ENCODE data around the gene USH2A. TPM values are rescaled to one million over a fixed set of nuclear protein-coding genes. Genes with fewer than 3 reads are reported as not detected.

Gene USH2A
- total RNA-seq, 1 donor from 2014 or later: not detected

DNA sequence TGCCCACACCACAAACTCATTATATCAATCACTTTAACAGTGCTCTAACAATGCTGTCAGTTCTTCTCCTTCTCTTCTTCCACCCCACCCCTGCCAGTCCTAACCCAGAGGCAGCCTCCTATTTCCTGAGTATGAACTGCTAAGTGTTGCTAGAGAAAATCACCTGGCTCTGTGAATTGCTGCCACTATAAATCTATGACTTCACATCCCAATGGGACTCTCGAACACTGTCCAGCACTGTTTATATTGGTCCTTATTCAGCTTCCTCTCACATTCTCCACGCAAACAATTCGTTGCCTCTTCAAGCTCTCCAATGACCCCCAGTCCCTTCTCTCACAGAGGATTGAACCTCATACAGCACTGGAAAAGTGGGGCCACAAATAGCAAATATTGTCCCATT lies 27.0 kb upstream of the USH2A start:
- TF ChIP-seq, protein P1, sequence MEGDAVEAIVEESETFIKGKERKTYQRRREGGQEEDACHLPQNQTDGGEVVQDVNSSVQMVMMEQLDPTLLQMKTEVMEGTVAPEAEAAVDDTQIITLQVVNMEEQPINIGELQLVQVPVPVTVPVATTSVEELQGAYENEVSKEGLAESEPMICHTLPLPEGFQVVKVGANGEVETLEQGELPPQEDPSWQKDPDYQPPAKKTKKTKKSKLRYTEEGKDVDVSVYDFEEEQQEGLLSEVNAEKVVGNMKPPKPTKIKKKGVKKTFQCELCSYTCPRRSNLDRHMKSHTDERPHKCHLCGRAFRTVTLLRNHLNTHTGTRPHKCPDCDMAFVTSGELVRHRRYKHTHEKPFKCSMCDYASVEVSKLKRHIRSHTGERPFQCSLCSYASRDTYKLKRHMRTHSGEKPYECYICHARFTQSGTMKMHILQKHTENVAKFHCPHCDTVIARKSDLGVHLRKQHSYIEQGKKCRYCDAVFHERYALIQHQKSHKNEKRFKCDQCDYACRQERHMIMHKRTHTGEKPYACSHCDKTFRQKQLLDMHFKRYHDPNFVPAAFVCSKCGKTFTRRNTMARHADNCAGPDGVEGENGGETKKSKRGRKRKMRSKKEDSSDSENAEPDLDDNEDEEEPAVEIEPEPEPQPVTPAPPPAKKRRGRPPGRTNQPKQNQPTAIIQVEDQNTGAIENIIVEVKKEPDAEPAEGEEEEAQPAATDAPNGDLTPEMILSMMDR (IDR thresholded peaks at IDR 0.05): no peak
- ATAC-seq: no peak
- no peak for DNase-seq
- no peaks in the 10 kb centered on the region for H3K9me3 ChIP-seq
- H3K4me1 ChIP-seq: no peaks in the 10 kb centered on the region
- intact Hi-C loops (cut with DNase I): no loop called here
- no peak overlapping the region for H3K27ac ChIP-seq
- H3K27me3 ChIP-seq: no peaks in the 10 kb centered on the region
- H3K4me3 ChIP-seq: no peak overlapping the region
- no peaks in the 10 kb centered on the region for H3K36me3 ChIP-seq

DNA sequence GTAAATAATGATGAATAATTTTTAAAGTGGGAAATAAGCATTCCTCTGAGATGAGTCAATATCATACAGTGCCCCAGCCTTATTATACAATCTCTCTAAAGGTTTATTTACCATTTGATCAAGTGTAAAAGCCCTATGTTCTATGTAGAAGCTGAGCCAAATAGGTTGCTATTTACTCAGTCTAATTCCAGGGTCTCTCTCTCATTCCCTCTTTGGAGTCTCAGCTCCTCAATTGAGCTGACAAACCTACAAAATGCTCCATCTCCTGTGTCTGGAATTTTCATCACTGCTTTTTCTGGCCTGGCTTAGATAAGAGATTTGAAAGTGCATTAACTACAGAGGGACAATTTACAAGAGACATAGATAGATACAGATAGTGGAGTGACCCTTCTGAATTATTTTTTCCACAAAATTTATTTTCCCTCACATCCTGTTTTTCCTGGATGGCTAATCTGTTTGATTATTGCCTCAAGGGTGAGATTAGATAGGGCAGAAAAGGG lies 24.8 kb upstream of the USH2A start:
- Histone ChIP-seq H3K4me3 (no peak overlapping the region), H3K27me3 (no peaks in the 10 kb centered on the region), H3K9me3 (no peaks in the 10 kb centered on the region), H3K27ac (no peak overlapping the region), H3K36me3 (no peaks in the 10 kb centered on the region), H3K4me1 (no peaks in the 10 kb centered on the region)
- DNase-seq (no peak), ATAC-seq (no peak)
- intact Hi-C loops (cut with DNase I): no loop called here
- TF ChIP-seq, protein P1 (IDR thresholded peaks at IDR 0.05): no peak

DNA sequence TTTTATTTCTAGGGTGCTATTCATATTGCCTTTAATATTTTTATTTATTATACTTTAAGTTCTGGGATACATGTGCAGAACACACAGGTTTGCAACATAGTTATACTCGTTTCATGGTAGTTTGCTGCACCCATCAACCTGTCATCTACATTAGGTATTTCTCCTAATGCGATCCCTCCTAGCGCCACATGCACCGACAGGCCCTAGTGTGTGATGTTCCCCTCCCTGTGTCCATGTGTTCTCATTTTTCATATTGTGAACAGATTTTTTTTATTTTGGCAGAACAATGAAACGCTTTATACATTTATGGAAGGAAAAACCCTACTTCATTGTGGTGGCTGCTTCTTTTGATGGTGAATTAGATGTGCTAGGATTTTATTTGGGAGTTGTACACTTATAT lies 14.4 kb upstream of the USH2A start:
- no peaks in the 10 kb centered on the region for H3K4me1 ChIP-seq
- DNase-seq (no peak), ATAC-seq (no peak)
- no peak overlapping the region for H3K27ac ChIP-seq
- H3K9me3 ChIP-seq: no peaks in the 10 kb centered on the region
- intact Hi-C loops (cut with DNase I): no loop called here
- H3K4me3 ChIP-seq: no peak overlapping the region
- H3K36me3 ChIP-seq: no peaks in the 10 kb centered on the region
- TF ChIP-seq, protein P1 (IDR thresholded peaks at IDR 0.05): no peak
- H3K27me3 ChIP-seq: no peaks in the 10 kb centered on the region

DNA sequence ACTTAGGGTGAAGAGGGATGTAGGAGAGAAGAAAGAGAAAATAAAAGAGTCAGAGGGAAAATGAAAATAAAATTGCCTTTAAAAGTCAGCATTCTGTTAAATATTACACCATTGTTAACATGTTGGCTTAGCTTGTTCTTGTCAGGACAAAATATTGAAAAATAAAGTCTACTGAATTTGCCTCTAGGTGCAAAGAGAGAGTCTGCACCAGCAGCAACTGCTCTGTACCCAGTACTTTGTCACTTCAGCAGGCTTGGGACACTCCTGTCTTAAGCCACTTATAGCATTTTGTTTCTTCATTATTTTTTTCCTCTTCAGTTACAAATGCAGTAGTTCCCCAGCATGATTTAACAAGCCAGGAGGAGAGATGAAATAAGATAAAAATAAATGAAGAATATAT lies 11.0 kb upstream of the USH2A start:
- Histone ChIP-seq H3K4me3 (no peak overlapping the region), H3K4me1 (no peaks in the 10 kb centered on the region), H3K9me3 (no peaks in the 10 kb centered on the region), H3K27me3 (no peaks in the 10 kb centered on the region), H3K36me3 (no peaks in the 10 kb centered on the region), H3K27ac (no peak overlapping the region)
- TF ChIP-seq, protein P1 (IDR thresholded peaks at IDR 0.05): no peak
- no peak for DNase-seq
- no peak for ATAC-seq
- intact Hi-C loops (cut with DNase I): no loop called here

DNA sequence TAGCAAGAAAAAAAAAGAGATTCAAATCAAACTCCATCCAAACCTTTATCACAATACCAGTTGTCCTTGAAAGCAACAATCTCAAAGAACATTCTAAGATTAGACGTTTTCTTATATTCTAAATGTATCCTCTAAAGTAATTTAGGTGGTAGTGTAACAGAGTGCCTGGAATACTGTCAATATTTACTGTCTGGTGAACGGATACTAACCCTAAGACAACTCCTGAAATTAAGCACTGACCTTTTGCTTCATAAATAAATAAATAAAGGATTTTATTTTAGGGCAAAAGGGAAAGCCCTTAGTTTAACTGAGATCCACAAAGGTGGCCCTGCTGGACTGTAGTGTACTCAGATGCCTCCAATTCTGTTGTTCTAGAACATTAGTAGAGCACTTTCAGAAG lies 9.9 kb upstream of the USH2A start:
- Histone ChIP-seq H3K27ac (no peak overlapping the region), H3K4me1 (no peaks in the 10 kb centered on the region), H3K36me3 (no peaks in the 10 kb centered on the region), H3K4me3 (no peak overlapping the region), H3K9me3 (no peaks in the 10 kb centered on the region), H3K27me3 (no peaks in the 10 kb centered on the region)
- TF ChIP-seq, protein P1 (IDR thresholded peaks at IDR 0.05): no peak
- ATAC-seq: no peak
- no peak for DNase-seq
- intact Hi-C loops (cut with DNase I): no loop called here

- Histone ChIP-seq H3K27me3 (no peaks in the 10 kb centered on the region), H3K36me3 (no peaks in the 10 kb centered on the region), H3K4me3 (no peak overlapping the region), H3K4me1 (no peaks in the 10 kb centered on the region), H3K9me3 (no peaks in the 10 kb centered on the region), H3K27ac (no peak overlapping the region)
- TF ChIP-seq, protein P1 (IDR thresholded peaks at IDR 0.05): no peak
- ATAC-seq: no peak
- DNase-seq: no peak
- intact Hi-C loops (cut with DNase I): no loop called here
Observed at GRCh38 chr1:216430744-216431143, 7.5 kb upstream of the USH2A start.
